Stimulated activated naive CD4-positive, alpha-beta T cell treated with Interleukin-2 at 50 U/mL for 16 hours (primary cell): ENCODE measurements around the gene GALK1.
A peak's percentile ranks its signal among the peaks of the same experiment; 100 is the strongest.
"Not testable (repeated sequence)": the region's sequence is repeated elsewhere in the genome, so short reads cannot be mapped to it uniquely, and the experiment has no call there.

Experiments
- DNase-seq: peaks from one replicate; lab custom pipeline; 2025; lab: John Stamatoyannopoulos, UW

The GALK1 gene

GRCh38 chr17:75763613-75764416 is 1.2 kb downstream of the GALK1 start:
- no peak for DNase-seq

DNA sequence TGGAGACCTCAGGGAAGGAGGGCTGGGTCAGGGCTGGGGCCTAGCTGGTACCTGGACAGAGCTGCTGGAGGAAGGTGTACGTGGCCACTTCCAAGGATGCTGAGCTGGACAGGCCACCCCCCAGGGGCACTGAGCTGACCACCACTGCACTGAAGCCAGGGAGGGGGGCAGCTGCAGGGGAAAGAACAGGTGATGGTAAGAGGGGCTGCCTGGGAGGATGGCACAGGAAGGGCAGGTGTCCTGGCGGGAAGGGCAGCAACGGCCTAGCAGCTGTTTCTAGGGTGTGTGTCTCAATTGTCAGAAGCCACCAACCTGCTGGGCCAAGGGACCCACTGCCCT is 1.8 kb downstream of the GALK1 start:
- no peak for DNase-seq

GRCh38 chr17:75762513-75763268 is 2.3 kb downstream of the GALK1 start:
- no peak for DNase-seq

- not testable (repeated sequence) for DNase-seq
Measured at GRCh38 chr17:75759978-75760640, 4.9 kb downstream of the GALK1 start.

DNA sequence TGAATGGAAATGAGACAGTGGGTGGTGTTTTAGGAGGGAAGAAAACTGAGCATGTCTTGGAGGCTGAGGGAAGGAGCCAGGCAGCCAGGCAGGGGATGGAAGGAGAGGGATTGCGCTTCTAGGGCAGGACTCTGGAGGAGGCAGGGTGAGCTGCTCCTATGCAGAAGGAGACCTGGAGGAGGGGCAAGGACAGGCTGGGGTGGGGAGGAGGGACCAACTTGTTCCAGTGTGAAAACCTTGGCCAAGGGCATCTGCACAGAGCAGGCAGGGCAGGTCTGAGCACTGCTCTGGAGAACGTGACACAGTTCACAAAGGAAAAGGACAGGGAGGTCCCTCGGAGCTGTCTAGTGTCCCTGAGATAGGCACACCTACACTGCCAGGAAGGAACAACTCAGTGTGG is 5.5 kb downstream of the GALK1 start:
- DNase-seq = no peak

GRCh38 chr17:75758131-75758905 is 6.7 kb downstream of the GALK1 start:
- no peak for DNase-seq

GRCh38 chr17:75757086-75757681 is 7.8 kb downstream of the GALK1 start:
- no peak for DNase-seq

GRCh38 chr17:75756451-75757085 is 8.4 kb downstream of the GALK1 start:
- DNase-seq = no peak

GRCh38 chr17:75755990-75756389 is 9.0 kb downstream of the GALK1 start:
- no peak for DNase-seq

- no peak for DNase-seq
Measured at GRCh38 chr17:75755205-75755901, 9.6 kb downstream of the GALK1 start.

DNA sequence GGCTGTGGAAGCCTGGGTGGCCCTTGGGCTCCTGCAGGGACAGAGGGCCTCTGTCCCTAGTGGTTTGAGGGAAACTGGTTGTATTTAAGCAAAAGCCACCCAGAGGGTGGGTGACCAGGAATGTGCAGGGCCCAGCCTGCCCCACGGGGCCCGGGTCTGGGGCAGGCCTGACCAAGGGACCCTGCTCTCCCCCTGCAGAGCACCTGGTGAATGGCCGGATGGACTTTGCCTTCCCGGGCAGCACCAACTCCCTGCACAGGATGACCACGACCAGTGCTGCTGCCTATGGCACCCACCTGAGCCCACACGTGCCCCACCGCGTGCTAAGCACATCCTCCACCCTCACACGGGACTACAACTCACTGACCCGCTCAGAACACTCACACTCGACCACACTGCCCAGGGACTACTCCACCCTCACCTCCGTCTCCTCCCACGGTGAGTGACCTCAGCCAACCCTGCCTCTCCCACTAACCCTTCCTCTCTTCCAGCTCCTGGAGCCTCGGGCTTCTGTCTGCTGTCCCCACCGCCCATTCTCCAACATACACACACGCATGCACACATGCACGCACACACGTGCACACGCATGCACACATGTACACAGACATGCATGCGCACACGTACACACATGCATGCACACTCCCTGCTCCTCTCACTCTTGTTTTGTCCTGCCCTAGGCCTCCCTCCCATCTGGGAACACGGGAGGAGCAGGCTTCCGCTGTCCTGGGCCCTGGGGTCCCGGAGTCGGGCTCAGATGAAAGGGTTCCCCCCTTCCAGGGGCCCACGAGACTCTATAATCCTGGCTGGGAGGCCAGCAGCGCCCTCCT is 10.4 kb downstream of the GALK1 start:
- DNase-seq = no peak

GRCh38 chr17:75753514-75754377 is 11.2 kb downstream of the GALK1 start:
- peak; percentile 63 for DNase-seq

GRCh38 chr17:75752802-75753513 is 12.0 kb downstream of the GALK1 start:
- no peak for DNase-seq

- no peak for DNase-seq
Measured at GRCh38 chr17:75752405-75752709, 12.6 kb downstream of the GALK1 start.

DNA sequence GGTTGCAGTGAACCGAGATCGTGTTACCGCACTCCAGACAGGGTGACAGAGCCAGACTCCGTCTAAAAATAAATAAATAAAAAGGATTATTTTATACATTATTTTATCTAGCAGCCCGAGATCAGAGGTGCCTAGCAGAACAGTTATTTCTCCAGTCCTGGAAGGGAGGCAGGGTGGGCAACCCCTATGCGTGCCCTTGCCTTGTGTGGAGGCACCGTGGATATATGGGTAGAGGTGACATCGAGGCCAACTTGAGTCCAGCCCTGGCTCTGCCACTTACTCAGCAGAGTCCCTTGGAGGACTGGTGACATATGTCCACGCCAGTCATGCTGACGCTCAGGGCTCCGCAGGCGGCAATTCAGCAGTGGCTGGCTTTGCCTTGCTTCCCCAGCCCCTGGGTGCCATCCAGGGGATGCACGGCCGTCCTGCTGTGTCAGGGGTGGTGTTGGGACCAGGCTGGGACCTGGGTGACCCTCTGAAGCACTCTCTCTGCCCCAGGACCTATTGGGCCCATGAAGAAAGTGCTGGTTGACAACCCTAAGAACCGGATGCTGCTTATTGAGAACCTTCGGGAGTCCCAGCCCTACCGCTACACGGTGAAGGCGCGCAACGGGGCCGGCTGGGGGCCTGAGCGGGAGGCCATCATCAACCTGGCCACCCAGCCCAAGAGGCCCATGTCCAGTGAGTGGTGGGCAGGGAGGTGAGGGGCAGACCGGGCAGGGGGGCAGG is 13.2 kb downstream of the GALK1 start:
- DNase-seq = no peak

DNA sequence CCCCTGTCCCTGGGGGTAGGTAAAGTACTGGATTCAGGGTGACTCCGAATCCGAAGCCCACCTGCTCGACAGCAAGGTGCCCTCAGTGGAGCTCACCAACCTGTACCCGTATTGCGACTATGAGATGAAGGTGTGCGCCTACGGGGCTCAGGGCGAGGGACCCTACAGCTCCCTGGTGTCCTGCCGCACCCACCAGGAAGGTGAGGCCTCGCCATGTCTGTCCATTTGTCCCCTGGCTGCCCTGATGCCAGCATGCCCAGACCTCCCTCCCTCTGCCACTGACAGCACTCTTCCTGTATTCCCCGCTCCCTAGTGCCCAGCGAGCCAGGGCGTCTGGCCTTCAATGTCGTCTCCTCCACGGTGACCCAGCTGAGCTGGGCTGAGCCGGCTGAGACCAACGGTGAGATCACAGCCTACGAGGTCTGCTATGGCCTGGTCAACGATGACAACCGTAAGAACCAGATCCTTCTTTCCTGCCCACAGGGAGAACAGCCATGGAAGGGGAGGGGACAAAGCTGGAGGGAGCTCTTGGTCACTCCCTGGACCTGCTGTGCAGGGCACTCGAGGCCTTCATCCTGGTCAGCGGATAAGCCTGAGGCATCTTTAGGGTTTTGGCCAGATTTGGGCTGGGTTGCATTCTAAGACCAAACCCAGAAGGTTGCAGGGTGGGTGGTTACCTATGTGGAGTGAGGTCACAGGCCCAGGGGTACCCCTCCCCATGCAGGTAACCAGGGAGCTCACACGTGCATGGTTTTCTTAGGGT is 14.2 kb downstream of the GALK1 start:
- no peak for DNase-seq
